GM23338 (cell line): Measurements from ENCODE around the gene NDRG3. TPM values are rescaled to one million over a fixed set of nuclear protein-coding genes. Genes with fewer than 3 reads are reported as not detected.

Experiments
- ATAC-seq: fragments of 200-7000 bp; cut with Tn5 transposase; 3 replicates; pipeline ENCODE4 v1.9.1; 2020
- DNase-seq: peaks from one replicate; pipeline ENCODE4 v3.0.0-alpha.2; 2015; ENCODE audit warnings: low spot score
- H2AFZ ChIP-seq: fragments of 200-600 bp; sonication (generic); 2 replicates; pipeline ENCODE4 v1.8.0; 2016; ENCODE audit warnings: antibody characterized with exemption, mild to moderate bottlenecking, moderate library complexity
- H3F3A ChIP-seq: fragments of 200-600 bp; sonication (generic); replicated peaks from 2 replicates; pipeline ENCODE4 v1.8.0; 2017; ENCODE audit warnings: antibody characterized with exemption, mixed run types, low read depth
- H3K27ac ChIP-seq: fragments of 200-600 bp; sonication (generic); 2 replicates; pipeline ENCODE4 v1.6.1; 2016; ENCODE audit warnings: low read depth
- H3K27me3 ChIP-seq: fragments of 200-600 bp; sonication (generic); 2 replicates; pipeline ENCODE4 v1.8.0; 2016; ENCODE audit warnings: mild to moderate bottlenecking, mixed run types, moderate library complexity; ENCODE audit not compliant: insufficient read depth
- H3K36me3 ChIP-seq: fragments of 200-600 bp; sonication (generic); 2 replicates; pipeline ENCODE4 v1.8.0; 2016; ENCODE audit warnings: mild to moderate bottlenecking; ENCODE audit not compliant: insufficient read depth
- H3K4me1 ChIP-seq: fragments of 200-600 bp; sonication (generic); 2 replicates; pipeline ENCODE4 v1.8.0; 2016; ENCODE audit warnings: mild to moderate bottlenecking, moderate library complexity; ENCODE audit not compliant: insufficient read depth
- H3K4me2 ChIP-seq: fragments of 200-600 bp; sonication (generic); 2 replicates; pipeline ENCODE4 v1.7.1; 2017; ENCODE audit warnings: mixed run types
- H3K4me3 ChIP-seq: fragments of 200-600 bp; sonication (generic); 2 replicates; pipeline ENCODE4 v1.6.1; 2016; ENCODE audit warnings: mixed run types
- H3K79me2 ChIP-seq: fragments of 200-600 bp; sonication (generic); replicated peaks from 2 replicates; pipeline ENCODE4 v1.8.0; 2017; ENCODE audit warnings: mild to moderate bottlenecking; ENCODE audit not compliant: insufficient read depth
- H3K9me2 ChIP-seq: fragments of 200-600 bp; sonication (generic); 2 replicates; pipeline ENCODE4 v1.8.0; 2017; ENCODE audit not compliant: insufficient read depth
- H4K20me1 ChIP-seq: fragments of 200-600 bp; sonication (generic); replicated peaks from 2 replicates; pipeline ENCODE4 v1.8.0; 2017; ENCODE audit warnings: mild to moderate bottlenecking; ENCODE audit not compliant: insufficient read depth
- H3K27ac Mint-ChIP-seq: 2 replicates; pipeline ENCODE4 v1.8.0; 2020; ENCODE audit warnings: inconsistent platforms, mild to moderate bottlenecking, moderate library complexity, mixed read lengths
- H3K27me3 Mint-ChIP-seq: 3 replicates; pipeline ENCODE4 v1.8.0; 2022; ENCODE audit warnings: low read depth, mild to moderate bottlenecking, moderate library complexity, mixed read lengths, inconsistent platforms; ENCODE audit not compliant: insufficient read depth, poor library complexity
- H3K36me3 Mint-ChIP-seq: 3 replicates; pipeline ENCODE4 v1.8.0; 2021; ENCODE audit warnings: low read depth, mild to moderate bottlenecking, inconsistent platforms, moderate library complexity, mixed read lengths
- H3K4me1 Mint-ChIP-seq: 3 replicates; pipeline ENCODE4 v1.8.0; 2020; ENCODE audit warnings: mild to moderate bottlenecking, inconsistent platforms, mixed read lengths
- H3K4me3 Mint-ChIP-seq: 3 replicates; pipeline ENCODE4 v1.8.0; 2021; ENCODE audit warnings: moderate library complexity, mild to moderate bottlenecking, inconsistent platforms, mixed read lengths
- H3K9me3 Mint-ChIP-seq: 3 replicates; pipeline ENCODE4 v1.8.0; 2020; ENCODE audit warnings: moderate library complexity, mild to moderate bottlenecking, inconsistent platforms, mixed read lengths
- CREB1 ChIP-seq: fragments of 250-450 bp; sonication (Bioruptor Pico); IDR thresholded peaks from 2 replicates; pipeline ENCODE4 v1.5.0; 2020; ENCODE audit warnings: low read depth, mild to moderate bottlenecking, moderate library complexity
- ETS1 ChIP-seq: IDR thresholded peaks from 2 replicates; pipeline ENCODE4 v1.6.1; 2016; ENCODE audit warnings: antibody characterized with exemption
- EZH2 ChIP-seq: fragments of 200-600 bp; sonication (generic); IDR thresholded peaks from one replicate; pipeline ENCODE4 v1.8.0; 2017; ENCODE audit warnings: antibody characterized with exemption, mild to moderate bottlenecking, low read depth; ENCODE audit not compliant: unreplicated experiment
- EZH2phosphoT487 ChIP-seq: fragments of 200-600 bp; sonication (generic); IDR thresholded peaks from one replicate; pipeline ENCODE4 v1.8.1; 2018; ENCODE audit warnings: antibody characterized with exemption; ENCODE audit not compliant: unreplicated experiment
- JUNB ChIP-seq: IDR thresholded peaks from one replicate; pipeline ENCODE4 v1.6.1; 2016; ENCODE audit warnings: antibody characterized with exemption; ENCODE audit not compliant: unreplicated experiment
- NANOG ChIP-seq: IDR thresholded peaks from 2 replicates; pipeline ENCODE4 v1.6.1; 2016; ENCODE audit warnings: antibody characterized with exemption, borderline replicate concordance
- POLR2AphosphoS5 ChIP-seq: IDR thresholded peaks from 2 replicates; pipeline ENCODE4 v1.6.1; 2016; ENCODE audit warnings: antibody characterized with exemption, low read depth
- STAT1 ChIP-seq: IDR thresholded peaks from one replicate; pipeline ENCODE4 v1.6.1; 2016; ENCODE audit warnings: antibody characterized with exemption; ENCODE audit not compliant: unreplicated experiment
- ZNF114 ChIP-seq: fragments of 250-450 bp; sonication (Bioruptor Pico); IDR thresholded peaks from 2 replicates; pipeline ENCODE4 v1.5.0; 2020; ENCODE audit warnings: mild to moderate bottlenecking, moderate library complexity
- ZNF331 ChIP-seq: fragments of 250-450 bp; sonication (Bioruptor Pico); IDR thresholded peaks from 2 replicates; pipeline ENCODE4 v1.5.0; 2020; ENCODE audit warnings: low read depth, mild to moderate bottlenecking, moderate library complexity
- polyA plus RNA-seq: library from polyadenylated mRNA; unstranded; fragments of >200 nt; fragmentation: Nextera tagmentation; extraction: Ambion mirVana; gene quantifications from 2 replicates; pipeline ENCODE4 v1.2.1, GENCODE V29; 2016
- total RNA-seq: library from RNA; depleted of rRNA; stranded (reverse); fragments of >200 nt; shearing (Covaris generic); gene quantifications from 2 replicates; pipeline ENCODE4 v1.2.3, GENCODE V29; 2014
- TF ChIP-seq, protein P1 (sequence below): IDR thresholded peaks from one replicate; pipeline ENCODE4 v1.6.1; 2018; ENCODE audit warnings: antibody characterized with exemption; ENCODE audit not compliant: unreplicated experiment
- TF ChIP-seq, protein P2 (sequence below), 2 experiments: fragments of 200-600 bp in 1 of 2; sonication (generic) in 1 of 2; conservative IDR thresholded peaks; 2 replicates each; pipeline versions ENCODE4 v1.5.1 to v1.6.1; 2016 to 2017; ENCODE audit warnings: antibody characterized with exemption in 2 of 2, low read depth in 2 of 2, mild to moderate bottlenecking in 2 of 2, moderate library complexity in 1 of 2
- TF ChIP-seq, protein P3 (sequence below): fragments of 250-450 bp; sonication (Bioruptor Pico); IDR thresholded peaks from 2 replicates; pipeline ENCODE4 v1.5.0; 2020; ENCODE audit warnings: mild to moderate bottlenecking, moderate library complexity

Gene NDRG3
- total and polyA plus RNA-seq, 2 experiments from 2014 or later: 18.6 to 24.0 TPM

- no peak overlapping the region for H3K4me3 Mint-ChIP-seq
- no peak overlapping the region for H3K4me3 ChIP-seq
- H3F3A ChIP-seq: no peaks in the 10 kb centered on the region
- H4K20me1 ChIP-seq: no peaks in the 10 kb centered on the region
- no peaks in the 10 kb centered on the region for H3K27me3 Mint-ChIP-seq
- H3K4me1 ChIP-seq: no peaks in the 10 kb centered on the region
- ATAC-seq (no peak), DNase-seq (no peak)
- H3K27me3 ChIP-seq: no peaks in the 10 kb centered on the region
- peaks cover 50% of the 10 kb centered on the region for H3K36me3 Mint-ChIP-seq
- H3K27ac ChIP-seq: no peak overlapping the region
- no peaks in the 10 kb centered on the region for H3K79me2 ChIP-seq
- no peak for TF ChIP-seq POLR2AphosphoS5
- TF ChIP-seq ZNF114 (CRISPR knock-in tag): no peak
- TF ChIP-seq, protein P1, sequence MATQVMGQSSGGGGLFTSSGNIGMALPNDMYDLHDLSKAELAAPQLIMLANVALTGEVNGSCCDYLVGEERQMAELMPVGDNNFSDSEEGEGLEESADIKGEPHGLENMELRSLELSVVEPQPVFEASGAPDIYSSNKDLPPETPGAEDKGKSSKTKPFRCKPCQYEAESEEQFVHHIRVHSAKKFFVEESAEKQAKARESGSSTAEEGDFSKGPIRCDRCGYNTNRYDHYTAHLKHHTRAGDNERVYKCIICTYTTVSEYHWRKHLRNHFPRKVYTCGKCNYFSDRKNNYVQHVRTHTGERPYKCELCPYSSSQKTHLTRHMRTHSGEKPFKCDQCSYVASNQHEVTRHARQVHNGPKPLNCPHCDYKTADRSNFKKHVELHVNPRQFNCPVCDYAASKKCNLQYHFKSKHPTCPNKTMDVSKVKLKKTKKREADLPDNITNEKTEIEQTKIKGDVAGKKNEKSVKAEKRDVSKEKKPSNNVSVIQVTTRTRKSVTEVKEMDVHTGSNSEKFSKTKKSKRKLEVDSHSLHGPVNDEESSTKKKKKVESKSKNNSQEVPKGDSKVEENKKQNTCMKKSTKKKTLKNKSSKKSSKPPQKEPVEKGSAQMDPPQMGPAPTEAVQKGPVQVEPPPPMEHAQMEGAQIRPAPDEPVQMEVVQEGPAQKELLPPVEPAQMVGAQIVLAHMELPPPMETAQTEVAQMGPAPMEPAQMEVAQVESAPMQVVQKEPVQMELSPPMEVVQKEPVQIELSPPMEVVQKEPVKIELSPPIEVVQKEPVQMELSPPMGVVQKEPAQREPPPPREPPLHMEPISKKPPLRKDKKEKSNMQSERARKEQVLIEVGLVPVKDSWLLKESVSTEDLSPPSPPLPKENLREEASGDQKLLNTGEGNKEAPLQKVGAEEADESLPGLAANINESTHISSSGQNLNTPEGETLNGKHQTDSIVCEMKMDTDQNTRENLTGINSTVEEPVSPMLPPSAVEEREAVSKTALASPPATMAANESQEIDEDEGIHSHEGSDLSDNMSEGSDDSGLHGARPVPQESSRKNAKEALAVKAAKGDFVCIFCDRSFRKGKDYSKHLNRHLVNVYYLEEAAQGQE: no peak
- TF ChIP-seq ZNF331 (CRISPR knock-in tag): no peak
- TF ChIP-seq NANOG: no peak
- TF ChIP-seq, protein P2, sequence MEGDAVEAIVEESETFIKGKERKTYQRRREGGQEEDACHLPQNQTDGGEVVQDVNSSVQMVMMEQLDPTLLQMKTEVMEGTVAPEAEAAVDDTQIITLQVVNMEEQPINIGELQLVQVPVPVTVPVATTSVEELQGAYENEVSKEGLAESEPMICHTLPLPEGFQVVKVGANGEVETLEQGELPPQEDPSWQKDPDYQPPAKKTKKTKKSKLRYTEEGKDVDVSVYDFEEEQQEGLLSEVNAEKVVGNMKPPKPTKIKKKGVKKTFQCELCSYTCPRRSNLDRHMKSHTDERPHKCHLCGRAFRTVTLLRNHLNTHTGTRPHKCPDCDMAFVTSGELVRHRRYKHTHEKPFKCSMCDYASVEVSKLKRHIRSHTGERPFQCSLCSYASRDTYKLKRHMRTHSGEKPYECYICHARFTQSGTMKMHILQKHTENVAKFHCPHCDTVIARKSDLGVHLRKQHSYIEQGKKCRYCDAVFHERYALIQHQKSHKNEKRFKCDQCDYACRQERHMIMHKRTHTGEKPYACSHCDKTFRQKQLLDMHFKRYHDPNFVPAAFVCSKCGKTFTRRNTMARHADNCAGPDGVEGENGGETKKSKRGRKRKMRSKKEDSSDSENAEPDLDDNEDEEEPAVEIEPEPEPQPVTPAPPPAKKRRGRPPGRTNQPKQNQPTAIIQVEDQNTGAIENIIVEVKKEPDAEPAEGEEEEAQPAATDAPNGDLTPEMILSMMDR (conservative IDR thresholded peaks at IDR 0.05; ENCODE audit: low read depth in 2 of 2): no peak
- TF ChIP-seq EZH2: no peak
- TF ChIP-seq CREB1 (CRISPR knock-in tag): no peak
- no peak for TF ChIP-seq JUNB
- no peak for TF ChIP-seq EZH2phosphoT487
- no peak for TF ChIP-seq ETS1
- TF ChIP-seq STAT1: no peak
- TF ChIP-seq, protein P3, sequence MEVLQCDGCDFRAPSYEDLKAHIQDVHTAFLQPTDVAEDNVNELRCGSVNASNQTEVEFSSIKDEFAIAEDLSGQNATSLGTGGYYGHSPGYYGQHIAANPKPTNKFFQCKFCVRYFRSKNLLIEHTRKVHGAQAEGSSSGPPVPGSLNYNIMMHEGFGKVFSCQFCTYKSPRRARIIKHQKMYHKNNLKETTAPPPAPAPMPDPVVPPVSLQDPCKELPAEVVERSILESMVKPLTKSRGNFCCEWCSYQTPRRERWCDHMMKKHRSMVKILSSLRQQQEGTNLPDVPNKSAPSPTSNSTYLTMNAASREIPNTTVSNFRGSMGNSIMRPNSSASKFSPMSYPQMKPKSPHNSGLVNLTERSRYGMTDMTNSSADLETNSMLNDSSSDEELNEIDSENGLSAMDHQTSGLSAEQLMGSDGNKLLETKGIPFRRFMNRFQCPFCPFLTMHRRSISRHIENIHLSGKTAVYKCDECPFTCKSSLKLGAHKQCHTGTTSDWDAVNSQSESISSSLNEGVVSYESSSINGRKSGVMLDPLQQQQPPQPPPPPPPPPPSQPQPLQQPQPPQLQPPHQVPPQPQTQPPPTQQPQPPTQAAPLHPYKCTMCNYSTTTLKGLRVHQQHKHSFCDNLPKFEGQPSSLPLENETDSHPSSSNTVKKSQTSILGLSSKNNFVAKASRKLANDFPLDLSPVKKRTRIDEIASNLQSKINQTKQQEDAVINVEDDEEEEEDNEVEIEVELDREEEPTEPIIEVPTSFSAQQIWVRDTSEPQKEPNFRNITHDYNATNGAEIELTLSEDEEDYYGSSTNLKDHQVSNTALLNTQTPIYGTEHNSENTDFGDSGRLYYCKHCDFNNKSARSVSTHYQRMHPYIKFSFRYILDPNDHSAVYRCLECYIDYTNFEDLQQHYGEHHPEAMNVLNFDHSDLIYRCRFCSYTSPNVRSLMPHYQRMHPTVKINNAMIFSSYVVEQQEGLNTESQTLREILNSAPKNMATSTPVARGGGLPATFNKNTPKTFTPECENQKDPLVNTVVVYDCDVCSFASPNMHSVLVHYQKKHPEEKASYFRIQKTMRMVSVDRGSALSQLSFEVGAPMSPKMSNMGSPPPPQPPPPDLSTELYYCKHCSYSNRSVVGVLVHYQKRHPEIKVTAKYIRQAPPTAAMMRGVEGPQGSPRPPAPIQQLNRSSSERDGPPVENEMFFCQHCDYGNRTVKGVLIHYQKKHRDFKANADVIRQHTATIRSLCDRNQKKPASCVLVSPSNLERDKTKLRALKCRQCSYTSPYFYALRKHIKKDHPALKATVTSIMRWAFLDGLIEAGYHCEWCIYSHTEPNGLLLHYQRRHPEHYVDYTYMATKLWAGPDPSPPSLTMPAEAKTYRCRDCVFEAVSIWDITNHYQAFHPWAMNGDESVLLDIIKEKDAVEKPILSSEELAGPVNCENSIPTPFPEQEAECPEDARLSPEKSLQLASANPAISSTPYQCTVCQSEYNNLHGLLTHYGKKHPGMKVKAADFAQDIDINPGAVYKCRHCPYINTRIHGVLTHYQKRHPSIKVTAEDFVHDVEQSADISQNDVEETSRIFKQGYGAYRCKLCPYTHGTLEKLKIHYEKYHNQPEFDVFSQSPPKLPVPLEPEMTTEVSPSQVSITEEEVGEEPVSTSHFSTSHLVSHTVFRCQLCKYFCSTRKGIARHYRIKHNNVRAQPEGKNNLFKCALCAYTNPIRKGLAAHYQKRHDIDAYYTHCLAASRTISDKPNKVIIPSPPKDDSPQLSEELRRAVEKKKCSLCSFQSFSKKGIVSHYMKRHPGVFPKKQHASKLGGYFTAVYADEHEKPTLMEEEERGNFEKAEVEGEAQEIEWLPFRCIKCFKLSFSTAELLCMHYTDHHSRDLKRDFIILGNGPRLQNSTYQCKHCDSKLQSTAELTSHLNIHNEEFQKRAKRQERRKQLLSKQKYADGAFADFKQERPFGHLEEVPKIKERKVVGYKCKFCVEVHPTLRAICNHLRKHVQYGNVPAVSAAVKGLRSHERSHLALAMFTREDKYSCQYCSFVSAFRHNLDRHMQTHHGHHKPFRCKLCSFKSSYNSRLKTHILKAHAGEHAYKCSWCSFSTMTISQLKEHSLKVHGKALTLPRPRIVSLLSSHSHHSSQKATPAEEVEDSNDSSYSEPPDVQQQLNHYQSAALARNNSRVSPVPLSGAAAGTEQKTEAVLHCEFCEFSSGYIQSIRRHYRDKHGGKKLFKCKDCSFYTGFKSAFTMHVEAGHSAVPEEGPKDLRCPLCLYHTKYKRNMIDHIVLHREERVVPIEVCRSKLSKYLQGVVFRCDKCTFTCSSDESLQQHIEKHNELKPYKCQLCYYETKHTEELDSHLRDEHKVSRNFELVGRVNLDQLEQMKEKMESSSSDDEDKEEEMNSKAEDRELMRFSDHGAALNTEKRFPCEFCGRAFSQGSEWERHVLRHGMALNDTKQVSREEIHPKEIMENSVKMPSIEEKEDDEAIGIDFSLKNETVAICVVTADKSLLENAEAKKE (CRISPR knock-in tag): no peak
- no peak overlapping the region for H3K27ac Mint-ChIP-seq
- H3K4me2 ChIP-seq: no peak overlapping the region
- peaks cover 3% of the 10 kb centered on the region; the same call in 1 of the 2 replicates for H3K36me3 ChIP-seq
- H3K9me3 Mint-ChIP-seq: no peaks in the 10 kb centered on the region
- H3K9me2 ChIP-seq: no peaks in the 10 kb centered on the region
- H2AFZ ChIP-seq: no peak overlapping the region
- no peaks in the 10 kb centered on the region; the same call in 2 of the 3 replicates for H3K4me1 Mint-ChIP-seq
Measured at GRCh38 chr20:36793294-36794115, 47.6 kb upstream of the NDRG3 start.
